CD4-positive, alpha-beta T cell treated with Interleukin-10 for 1 hour (primary cell): ENCODE measurements around the gene WFIKKN2.
A peak's percentile ranks its signal among the peaks of the same experiment; 100 is the strongest.
"Not testable (repeated sequence)": the region's sequence is repeated elsewhere in the genome, so short reads cannot be mapped to it uniquely, and the experiment has no call there.

Source experiments
- DNase-seq: peaks from one replicate; pipeline ENCODE4 v3.0.0-alpha.2; 2020

WFIKKN2 gene

GRCh38 chr17:50858486-50859225 is 23.3 kb downstream of the WFIKKN2 start:
- DNase-seq = no peak

- not testable (repeated sequence) for DNase-seq
Observed at GRCh38 chr17:50859727-50860126, 24.3 kb downstream of the WFIKKN2 start.

GRCh38 chr17:50861334-50861676 is 25.9 kb downstream of the WFIKKN2 start:
- no peak for DNase-seq

GRCh38 chr17:50861822-50862528 is 26.6 kb downstream of the WFIKKN2 start:
- DNase-seq = no peak

GRCh38 chr17:50863221-50863843 is 27.9 kb downstream of the WFIKKN2 start:
- DNase-seq = peak; percentile 57

GRCh38 chr17:50863931-50864330 is 28.5 kb downstream of the WFIKKN2 start:
- no peak for DNase-seq

GRCh38 chr17:50864747-50865059 is 29.3 kb downstream of the WFIKKN2 start:
- no peak for DNase-seq

- peak; percentile 63 for DNase-seq
Observed at GRCh38 chr17:50865060-50865867, 29.9 kb downstream of the WFIKKN2 start.

GRCh38 chr17:50865868-50866260 is 30.5 kb downstream of the WFIKKN2 start:
- DNase-seq = no peak

GRCh38 chr17:50866261-50866949 is 31.0 kb downstream of the WFIKKN2 start, which contains the start of gene TOB1:
TSS of gene TOB1 (minus strand) at chr17:50866354. CDS start at chr17:50864017, 2,337 bp downstream.
- DNase-seq = peak; percentile 98

- DNase-seq = no peak
Observed at GRCh38 chr17:50866950-50867362, 31.6 kb downstream of the WFIKKN2 start.

- peak; percentile 91 for DNase-seq
Observed at GRCh38 chr17:50867363-50868139, 32.2 kb downstream of the WFIKKN2 start.

- no peak for DNase-seq
Observed at GRCh38 chr17:50868140-50868438, 32.7 kb downstream of the WFIKKN2 start.

GRCh38 chr17:50868602-50869001 is 33.2 kb downstream of the WFIKKN2 start:
- no peak for DNase-seq

- DNase-seq = peak; percentile 75
Observed at GRCh38 chr17:50871364-50871763, 36.0 kb downstream of the WFIKKN2 start.

- DNase-seq = no peak
Observed at GRCh38 chr17:50871898-50872297, 36.5 kb downstream of the WFIKKN2 start.

GRCh38 chr17:50872710-50873424 is 37.5 kb downstream of the WFIKKN2 start:
- peak; percentile 61 for DNase-seq

GRCh38 chr17:50875074-50875473 is 39.7 kb downstream of the WFIKKN2 start:
- no peak for DNase-seq

GRCh38 chr17:50877042-50877441 is 41.7 kb downstream of the WFIKKN2 start:
- DNase-seq = not testable (repeated sequence)

- DNase-seq = no peak
Observed at GRCh38 chr17:50877838-50878237, 42.5 kb downstream of the WFIKKN2 start.

GRCh38 chr17:50879086-50879485 is 43.7 kb downstream of the WFIKKN2 start:
- no peak for DNase-seq
